Endothelial cell (in vitro differentiated cells): Measurements from ENCODE around the gene FCN3. TPM values are rescaled to one million over a fixed set of nuclear protein-coding genes. Genes with fewer than 3 reads are reported as not detected.

Experiments used
- DNase-seq: peaks from one replicate; pipeline ENCODE4 v3.0.0; 2021; ENCODE audit warnings: low spot score
- H3K27ac Mint-ChIP-seq: one replicate; pipeline ENCODE4 v1.8.0; 2021; ENCODE audit warnings: mixed read lengths, inconsistent platforms; ENCODE audit not compliant: unreplicated experiment
- H3K27me3 Mint-ChIP-seq: one replicate; pipeline ENCODE4 v1.8.0; 2021; ENCODE audit warnings: mild to moderate bottlenecking, moderate library complexity, mixed read lengths, inconsistent platforms; ENCODE audit not compliant: unreplicated experiment
- H3K36me3 Mint-ChIP-seq: one replicate; pipeline ENCODE4 v1.8.0; 2021; ENCODE audit warnings: mild to moderate bottlenecking, low read depth, mixed read lengths, inconsistent platforms; ENCODE audit not compliant: unreplicated experiment
- H3K4me1 Mint-ChIP-seq: one replicate; pipeline ENCODE4 v1.8.0; 2021; ENCODE audit warnings: mild to moderate bottlenecking, mixed read lengths, inconsistent platforms; ENCODE audit not compliant: unreplicated experiment
- H3K4me3 Mint-ChIP-seq: one replicate; pipeline ENCODE4 v1.8.0; 2021; ENCODE audit warnings: mild to moderate bottlenecking, mixed read lengths, inconsistent platforms; ENCODE audit not compliant: unreplicated experiment
- H3K9me3 Mint-ChIP-seq: one replicate; pipeline ENCODE4 v1.8.0; 2021; ENCODE audit warnings: mixed read lengths, inconsistent platforms; ENCODE audit not compliant: unreplicated experiment
- total RNA-seq: library from RNA; stranded (reverse); fragmentation: NEBNext Ultra II Directional; extraction: Animal tissue kit (Norgen Biotek cat#: 25700); gene quantifications from one replicate; pipeline ENCODE4 v1.2.1, GENCODE V29; 2021; ENCODE audit not compliant: unreplicated experiment
- TF ChIP-seq, protein P1 (sequence below): fragments of 200-600 bp; sonication (generic); IDR thresholded peaks from one replicate; pipeline ENCODE4 v1.5.0; 2021; ENCODE audit warnings: antibody characterized with exemption; ENCODE audit not compliant: unreplicated experiment

FCN3 gene
- total RNA-seq, 1 donor from 2014 or later, result 132 TPM

DNA sequence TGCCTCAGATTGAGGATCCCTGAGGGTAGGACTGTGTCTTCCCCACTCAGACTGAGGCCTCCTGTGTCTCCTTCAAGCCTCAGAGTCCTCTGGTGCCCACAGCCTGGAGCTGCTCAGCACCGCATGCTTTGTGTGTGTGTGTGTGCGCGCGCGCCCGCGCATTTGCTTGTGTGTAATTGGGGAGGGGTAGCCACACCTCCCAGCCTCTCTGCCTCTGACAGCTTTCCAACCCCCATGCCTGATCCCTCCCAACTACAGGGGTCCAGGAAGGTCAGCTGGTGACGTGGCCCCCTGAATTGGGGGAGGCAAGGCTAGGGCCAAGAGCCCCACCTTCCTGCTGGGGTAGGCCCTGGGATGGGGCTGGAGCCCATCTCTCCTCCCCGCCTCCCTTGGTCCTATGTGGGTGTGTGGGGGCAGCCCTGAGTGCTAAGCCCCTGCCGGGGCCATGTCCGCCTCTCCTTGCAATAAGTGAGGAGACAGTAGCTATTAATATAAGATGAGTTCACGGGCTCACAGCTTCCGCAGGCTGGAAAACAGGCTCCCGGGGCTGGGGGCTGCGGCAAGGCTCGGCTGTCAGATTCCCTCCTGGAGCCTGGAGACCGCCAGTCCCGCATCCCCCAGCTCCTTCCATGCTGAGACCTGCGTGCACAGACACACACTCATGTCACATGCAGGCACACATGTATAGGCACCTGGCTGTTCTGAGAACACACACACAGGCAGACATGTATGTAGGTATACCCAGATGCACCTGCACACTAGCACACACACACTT is 24.8 kb upstream of the FCN3 start:
- Mint-ChIP-seq H3K36me3 (peaks cover 13% of the 10 kb centered on the region), H3K4me3 (no peak overlapping the region), H3K27ac (peak overlapping the region; percentile 64), H3K4me1 (peaks cover 35% of the 10 kb centered on the region), H3K9me3 (no peaks in the 10 kb centered on the region), H3K27me3 (peaks cover 37% of the 10 kb centered on the region)
- TF ChIP-seq, protein P1, sequence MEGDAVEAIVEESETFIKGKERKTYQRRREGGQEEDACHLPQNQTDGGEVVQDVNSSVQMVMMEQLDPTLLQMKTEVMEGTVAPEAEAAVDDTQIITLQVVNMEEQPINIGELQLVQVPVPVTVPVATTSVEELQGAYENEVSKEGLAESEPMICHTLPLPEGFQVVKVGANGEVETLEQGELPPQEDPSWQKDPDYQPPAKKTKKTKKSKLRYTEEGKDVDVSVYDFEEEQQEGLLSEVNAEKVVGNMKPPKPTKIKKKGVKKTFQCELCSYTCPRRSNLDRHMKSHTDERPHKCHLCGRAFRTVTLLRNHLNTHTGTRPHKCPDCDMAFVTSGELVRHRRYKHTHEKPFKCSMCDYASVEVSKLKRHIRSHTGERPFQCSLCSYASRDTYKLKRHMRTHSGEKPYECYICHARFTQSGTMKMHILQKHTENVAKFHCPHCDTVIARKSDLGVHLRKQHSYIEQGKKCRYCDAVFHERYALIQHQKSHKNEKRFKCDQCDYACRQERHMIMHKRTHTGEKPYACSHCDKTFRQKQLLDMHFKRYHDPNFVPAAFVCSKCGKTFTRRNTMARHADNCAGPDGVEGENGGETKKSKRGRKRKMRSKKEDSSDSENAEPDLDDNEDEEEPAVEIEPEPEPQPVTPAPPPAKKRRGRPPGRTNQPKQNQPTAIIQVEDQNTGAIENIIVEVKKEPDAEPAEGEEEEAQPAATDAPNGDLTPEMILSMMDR, result no peak
- no peak for DNase-seq

- TF ChIP-seq, protein P1, result no peak
- H3K27me3 Mint-ChIP-seq, result peaks cover 37% of the 10 kb centered on the region
- H3K4me1 Mint-ChIP-seq, result peaks cover 29% of the 10 kb centered on the region
- H3K27ac Mint-ChIP-seq, result peak overlapping the region; percentile 64
- H3K9me3 Mint-ChIP-seq, result no peaks in the 10 kb centered on the region
- peaks cover 7% of the 10 kb centered on the region for H3K36me3 Mint-ChIP-seq
- DNase-seq, result no peak
- no peak overlapping the region for H3K4me3 Mint-ChIP-seq
These were observed 24.0 kb upstream of the FCN3 start for GRCh38 chr1:27398405-27399149.

GRCh38 chr1:27397749-27398148 is 23.1 kb upstream of the FCN3 start:
- DNase-seq, result no peak
- peaks cover 38% of the 10 kb centered on the region for H3K27me3 Mint-ChIP-seq
- H3K4me3 Mint-ChIP-seq, result no peak overlapping the region
- peaks cover 7% of the 10 kb centered on the region for H3K36me3 Mint-ChIP-seq
- H3K4me1 Mint-ChIP-seq, result peaks cover 27% of the 10 kb centered on the region
- no peak overlapping the region for H3K27ac Mint-ChIP-seq
- TF ChIP-seq, protein P1, result no peak
- no peaks in the 10 kb centered on the region for H3K9me3 Mint-ChIP-seq

GRCh38 chr1:27397110-27397509 is 22.5 kb upstream of the FCN3 start:
- peak overlapping the region; percentile 80 for H3K27ac Mint-ChIP-seq
- no peak for DNase-seq

More at GRCh38 chr1:27397110-27397509, 22.5 kb upstream of the FCN3 start:
- H3K27me3 Mint-ChIP-seq, result peaks cover 33% of the 10 kb centered on the region
- TF ChIP-seq, protein P1, result no peak
- H3K4me3 Mint-ChIP-seq, result peak overlapping the region; percentile 25
- peaks cover 7% of the 10 kb centered on the region for H3K36me3 Mint-ChIP-seq
- H3K4me1 Mint-ChIP-seq, result peaks cover 28% of the 10 kb centered on the region
- H3K9me3 Mint-ChIP-seq, result no peaks in the 10 kb centered on the region
